Stimulated activated CD4-positive, alpha-beta T cell treated with anti-CD3 and anti-CD28 coated beads, Interleukin-15, amount 100 ng/mL, for 24 hours (primary cell): Measurements from ENCODE around the gene DUSP21.
"Not testable (repeated sequence)": the region's sequence is repeated elsewhere in the genome, so short reads cannot be mapped to it uniquely, and the experiment has no call there.

Experiments used
- DNase-seq: peaks from one replicate; pipeline ENCODE4 v3.0.0-alpha.2; 2020

DUSP21 gene

DNA sequence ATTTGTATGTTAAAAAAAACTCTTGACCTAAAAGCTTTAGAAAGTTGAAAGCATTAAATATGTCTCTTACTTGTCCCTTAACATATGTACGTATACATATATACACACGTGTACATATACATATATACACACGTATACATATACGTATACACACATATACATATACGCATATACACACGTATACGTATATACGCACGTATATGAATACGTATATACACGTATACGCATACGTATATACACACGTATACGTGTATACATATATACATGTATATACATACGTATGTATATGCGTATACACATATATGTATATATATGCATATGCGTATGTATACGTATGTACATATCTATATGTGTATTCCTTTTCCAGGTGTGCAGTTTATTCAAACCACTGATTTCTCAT is 32.9 kb downstream of the DUSP21 start:
- DNase-seq = no peak

DNA sequence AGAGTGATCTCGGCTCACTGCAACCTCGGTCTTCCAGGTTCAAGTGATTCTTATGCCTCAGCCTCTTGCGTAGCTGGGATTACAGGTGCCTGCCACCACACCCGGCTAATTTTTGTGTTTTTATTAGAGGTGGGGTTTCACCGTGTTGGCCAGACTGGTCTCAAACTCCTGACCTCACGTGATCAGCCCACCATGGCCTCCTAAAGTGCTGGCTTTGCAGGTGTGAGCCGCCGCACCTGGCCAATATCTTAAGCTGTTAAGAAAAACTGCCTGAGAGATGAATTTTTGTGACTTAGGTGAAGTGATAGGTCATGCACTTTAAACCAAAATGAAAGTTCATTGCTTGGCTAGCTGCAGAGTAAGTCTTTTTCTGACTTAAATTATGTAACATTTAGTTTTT is 35.0 kb downstream of the DUSP21 start:
- DNase-seq = no peak

GRCh38 chrX:44881549-44881948 is 37.7 kb downstream of the DUSP21 start:
- DNase-seq = no peak

DNA sequence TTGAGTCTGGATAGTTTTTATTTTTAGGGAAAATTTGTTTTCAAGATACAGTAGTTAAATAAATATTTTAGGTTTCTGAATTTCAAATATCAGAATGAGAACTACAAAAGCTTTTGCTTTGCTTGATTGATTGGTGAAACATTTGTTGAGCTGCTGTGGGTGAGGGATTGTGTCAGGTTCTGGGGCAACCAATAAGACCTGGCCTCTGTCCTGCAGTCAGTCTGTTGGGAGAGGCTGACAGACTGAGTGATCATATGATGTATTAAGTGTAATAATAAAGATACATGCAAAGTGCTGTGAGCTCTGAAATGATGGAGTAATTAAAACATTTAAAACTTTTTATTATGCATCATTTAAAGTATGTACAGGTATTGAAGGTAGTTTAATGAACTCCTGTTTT is 38.8 kb downstream of the DUSP21 start:
- no peak for DNase-seq

GRCh38 chrX:44884944-44885343 is 41.1 kb downstream of the DUSP21 start:
- DNase-seq = no peak

GRCh38 chrX:44889824-44890223 is 46.0 kb downstream of the DUSP21 start:
- DNase-seq = no peak

- DNase-seq = no peak
Observed at GRCh38 chrX:44890247-44890646, 46.4 kb downstream of the DUSP21 start.

- DNase-seq = not testable (repeated sequence)
Observed at GRCh38 chrX:44890687-44891086, 46.9 kb downstream of the DUSP21 start.

- no peak for DNase-seq
Observed at GRCh38 chrX:44891642-44892041, 47.8 kb downstream of the DUSP21 start.
